ENCODE results near the gene FAM76B.
A peak's percentile ranks its signal among the peaks of the same experiment; 100 is the strongest.
"Not testable (repeated sequence)": the region's sequence is repeated elsewhere in the genome, so short reads cannot be mapped to it uniquely, and the experiment has no call there.

Gene FAM76B

GRCh38 chr11:95789506-95790122, at the start of gene FAM76B:
TSS of gene FAM76B (minus strand) at chr11:95789782. CDS start at chr11:95789478, 304 bp downstream.
- peak; percentile 99 for DNase-seq (ENCODE audit: low spot score)

GRCh38 chr11:95835768-95836488, 46.3 kb upstream of the FAM76B start:
- peak; percentile 94 for DNase-seq (ENCODE audit: low spot score)

GRCh38 chr11:95835351-95835750, 45.8 kb upstream of the FAM76B start:
- DNase-seq (ENCODE audit: low spot score): peak; percentile 5

GRCh38 chr11:95833378-95833777, 43.8 kb upstream of the FAM76B start:
- no peak for DNase-seq (ENCODE audit: low spot score)

GRCh38 chr11:95832763-95833162, 43.2 kb upstream of the FAM76B start:
- DNase-seq (ENCODE audit: low spot score): no peak

- no peak for DNase-seq (ENCODE audit: low spot score)
These were observed 41.8 kb upstream of the FAM76B start for GRCh38 chr11:95831198-95831883.

- no peak for DNase-seq (ENCODE audit: low spot score)
These were observed 40.1 kb upstream of the FAM76B start for GRCh38 chr11:95829580-95830259.

GRCh38 chr11:95827696-95828095, 38.1 kb upstream of the FAM76B start:
- no peak for DNase-seq (ENCODE audit: low spot score)

- no peak for DNase-seq (ENCODE audit: low spot score)
These were observed 32.1 kb upstream of the FAM76B start for GRCh38 chr11:95821640-95822039.

- no peak for DNase-seq (ENCODE audit: low spot score)
These were observed 26.5 kb upstream of the FAM76B start for GRCh38 chr11:95816037-95816436.

GRCh38 chr11:95811052-95811451, 21.5 kb upstream of the FAM76B start:
- DNase-seq (ENCODE audit: low spot score): not testable (repeated sequence)

- DNase-seq (ENCODE audit: low spot score): not testable (repeated sequence)
These were observed 16.9 kb upstream of the FAM76B start for GRCh38 chr11:95806464-95806863.

GRCh38 chr11:95805869-95806268, 16.3 kb upstream of the FAM76B start:
- DNase-seq (ENCODE audit: low spot score): no peak

GRCh38 chr11:95803973-95804372, 14.4 kb upstream of the FAM76B start:
- no peak for DNase-seq (ENCODE audit: low spot score)

GRCh38 chr11:95802806-95803205, 13.2 kb upstream of the FAM76B start:
- DNase-seq (ENCODE audit: low spot score): no peak

- no peak for DNase-seq (ENCODE audit: low spot score)
These were observed 10.9 kb upstream of the FAM76B start for GRCh38 chr11:95800438-95800837.

- DNase-seq (ENCODE audit: low spot score): no peak
These were observed 10.0 kb upstream of the FAM76B start for GRCh38 chr11:95799546-95799945.

- no peak for DNase-seq (ENCODE audit: low spot score)
These were observed 6.9 kb upstream of the FAM76B start for GRCh38 chr11:95796501-95796900.

- no peak for DNase-seq (ENCODE audit: low spot score)
These were observed 6.2 kb upstream of the FAM76B start for GRCh38 chr11:95795627-95796295.

- DNase-seq (ENCODE audit: low spot score): no peak
These were observed 4.5 kb upstream of the FAM76B start for GRCh38 chr11:95794086-95794485.

- no peak for DNase-seq (ENCODE audit: low spot score)
These were observed 3.5 kb upstream of the FAM76B start for GRCh38 chr11:95793116-95793515.

GRCh38 chr11:95792700-95793099, 3.1 kb upstream of the FAM76B start:
- DNase-seq (ENCODE audit: low spot score): no peak

Data from cerebellar cortex (tissue), 1 donor.